Parietal lobe (tissue), 2 donors: ENCODE measurements around the gene PIM3. TPM values are rescaled to one million over a fixed set of nuclear protein-coding genes. Genes with fewer than 3 reads are reported as not detected.

Experiments used
- small RNA-seq: library from RNA; depleted of rRNA; stranded (forward); fragments of <200 nt; gene quantifications from one replicate; pipeline ENCODE3, GENCODE V24; 2014; ENCODE audit warnings: low replicate concordance
- total RNA-seq: library from RNA; depleted of rRNA; stranded (reverse); fragments of >200 nt; gene quantifications from one replicate; pipeline ENCODE4 v1.2.3, GENCODE V29; 2014

The PIM3 gene
- total RNA-seq, result 12.2 TPM

GRCh38 chr22:49960159-49961004, at the start of gene PIM3:
PIM3 (plus strand) TSS chr22:49960772; CDS start chr22:49960948, 176 bp downstream.

GRCh38 chr22:49917974-49918910, 42.3 kb upstream of the PIM3 start, which contains the start of the genes ALG12 and CRELD2:
ALG12 (minus strand) TSS chr22:49918438; CDS start chr22:49913765, 4,673 bp downstream.
CRELD2 (plus strand) TSS chr22:49918634; CDS start chr22:49918770, 136 bp downstream.

GRCh38 chr22:50012211-50013181, 51.9 kb downstream of the PIM3 start, which contains the start of gene IL17REL:
IL17REL (minus strand) TSS chr22:50012765; CDS start chr22:50012646, 119 bp downstream.

Small RNA genes within 50 kb of the gene (small RNA-seq; reads per million reads assigned to genes)
- gene MIR6821, result not detected

Other genes starting within 250 kb of the PIM3 start
- gene BRD1, start 132.9 kb upstream of the PIM3 start, total RNA-seq, result 68.2 TPM
- 41.6 TPM for gene ZBED4, start 106.9 kb upstream of the PIM3 start, total RNA-seq
- 20.7 TPM for gene ALG12, start 42.3 kb upstream of the PIM3 start, total RNA-seq
- gene CRELD2, start 42.1 kb upstream of the PIM3 start, total RNA-seq, result 17.8 TPM
- gene IL17REL, start 52.0 kb downstream of the PIM3 start, total RNA-seq, result 0.31 TPM
- gene TTLL8, start 97.5 kb downstream of the PIM3 start, total RNA-seq, result not detected
- 23.8 TPM for gene MLC1, start 124.7 kb downstream of the PIM3 start, total RNA-seq
- gene MOV10L1, start 129.2 kb downstream of the PIM3 start, total RNA-seq, result 1.9 TPM
- 4.7 TPM for gene PANX2, start 210.0 kb downstream of the PIM3 start, total RNA-seq
- 5.9 TPM for gene TRABD, start 225.1 kb downstream of the PIM3 start, total RNA-seq
- gene SELENOO, start 240.2 kb downstream of the PIM3 start, total RNA-seq, result 13.8 TPM